ENCODE measurements around the gene RAB4A.
"Not testable (repeated sequence)": the region's sequence is repeated elsewhere in the genome, so short reads cannot be mapped to it uniquely, and the experiment has no call there.

Gene RAB4A

DNA sequence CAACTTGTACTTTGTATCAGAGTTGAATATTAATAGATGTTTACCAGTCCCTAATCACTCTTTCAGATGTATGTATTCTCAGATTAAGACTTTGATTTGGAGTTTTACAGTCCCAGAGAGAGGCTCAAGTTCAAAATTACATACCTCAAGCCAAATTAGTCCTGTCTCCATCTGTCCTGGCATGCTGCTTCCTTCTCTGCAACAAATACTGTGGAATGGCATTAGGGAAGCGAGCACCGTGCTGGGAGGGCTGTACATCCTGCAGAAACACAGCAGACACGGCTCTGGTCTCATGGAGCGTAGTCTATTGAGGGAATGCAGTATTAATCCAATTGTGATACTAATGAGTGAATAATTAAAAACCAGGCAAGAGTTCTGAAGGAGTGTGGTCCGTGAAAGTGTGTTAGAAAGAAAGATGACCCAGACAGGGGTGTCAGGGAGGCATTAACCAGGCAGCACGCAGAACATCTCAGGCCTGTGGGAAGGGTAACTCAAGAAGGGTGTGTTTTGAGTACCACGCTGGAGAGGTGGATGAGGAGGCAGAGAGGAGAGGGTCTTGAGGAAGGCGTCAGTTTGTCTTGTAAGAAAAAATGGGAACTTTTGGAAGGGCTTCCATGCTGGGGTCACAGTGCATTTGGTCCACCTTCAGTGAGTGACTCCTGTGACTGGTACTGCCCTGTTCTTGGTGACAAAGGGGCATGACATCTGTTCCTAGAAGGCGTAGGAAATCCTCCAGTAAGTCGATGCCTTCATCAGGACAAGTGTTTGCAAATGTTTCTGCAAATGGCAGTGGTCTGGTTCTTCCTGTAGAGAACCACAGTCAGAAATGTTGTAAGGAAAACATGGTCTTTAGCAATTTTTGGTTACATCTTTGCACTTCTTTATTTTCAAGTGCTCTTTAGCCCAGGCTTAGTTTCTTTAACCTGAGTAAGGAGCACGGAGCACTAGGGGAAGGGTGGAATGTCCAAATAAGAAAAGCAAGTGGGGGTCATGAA lies 1.6 kb downstream of the RAB4A start:
- DNase-seq (ENCODE audit: low read depth) = no peak

DNA sequence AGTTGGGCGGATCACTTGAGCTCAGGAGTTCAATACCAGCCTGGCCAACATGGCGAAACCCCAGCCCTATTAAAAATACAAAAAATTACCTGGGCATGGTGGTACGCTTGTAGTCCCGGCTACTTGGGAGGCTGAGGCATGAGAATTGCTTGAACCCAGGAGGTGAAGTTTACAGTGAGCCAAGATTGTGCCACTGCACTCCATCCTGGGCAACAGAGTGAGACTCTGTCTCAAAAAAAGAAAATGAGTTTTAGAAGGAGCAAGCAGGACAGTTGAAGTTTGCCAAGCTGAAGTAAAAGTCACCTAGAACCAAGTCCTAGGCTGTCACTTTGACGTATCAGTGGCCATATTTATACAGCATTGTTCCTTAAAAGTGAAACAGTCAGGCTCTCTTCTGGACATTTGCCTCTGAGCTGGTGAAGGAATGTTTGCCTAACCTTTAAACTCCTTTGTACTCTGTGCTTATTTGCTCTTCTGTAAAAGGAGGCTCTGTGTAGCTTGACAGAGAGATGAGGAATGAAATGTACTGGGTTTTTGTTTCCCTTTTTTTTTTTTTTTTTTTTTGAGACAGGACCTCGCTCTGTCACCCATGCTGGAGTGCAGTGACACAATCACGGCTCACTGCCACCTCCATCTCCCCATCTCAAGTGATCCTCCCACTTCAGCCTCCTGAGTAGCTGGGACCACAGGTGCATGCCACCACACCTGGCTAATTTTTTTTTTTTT lies 2.8 kb downstream of the RAB4A start:
- no peak for DNase-seq (ENCODE audit: low read depth)

DNA sequence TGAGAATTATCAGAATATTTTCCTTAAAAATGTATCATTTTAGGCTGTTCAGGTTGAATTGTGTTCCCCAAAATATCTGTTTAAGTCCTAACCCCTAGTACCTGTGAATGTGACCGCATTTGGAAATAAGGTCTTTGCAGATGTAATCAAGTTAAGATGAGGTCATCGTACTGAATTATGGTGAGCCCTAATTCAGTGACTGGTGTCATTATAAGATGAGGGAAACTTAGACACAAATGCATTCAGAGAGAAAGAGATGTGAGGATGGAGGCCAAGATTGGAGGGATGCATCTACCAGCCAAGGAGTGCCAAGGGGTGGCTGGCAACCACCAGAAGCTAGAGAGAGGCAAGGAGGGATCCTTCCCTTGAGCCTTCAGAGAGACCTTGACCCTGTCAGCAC lies 4.1 kb downstream of the RAB4A start:
- DNase-seq (ENCODE audit: low read depth) = no peak

DNA sequence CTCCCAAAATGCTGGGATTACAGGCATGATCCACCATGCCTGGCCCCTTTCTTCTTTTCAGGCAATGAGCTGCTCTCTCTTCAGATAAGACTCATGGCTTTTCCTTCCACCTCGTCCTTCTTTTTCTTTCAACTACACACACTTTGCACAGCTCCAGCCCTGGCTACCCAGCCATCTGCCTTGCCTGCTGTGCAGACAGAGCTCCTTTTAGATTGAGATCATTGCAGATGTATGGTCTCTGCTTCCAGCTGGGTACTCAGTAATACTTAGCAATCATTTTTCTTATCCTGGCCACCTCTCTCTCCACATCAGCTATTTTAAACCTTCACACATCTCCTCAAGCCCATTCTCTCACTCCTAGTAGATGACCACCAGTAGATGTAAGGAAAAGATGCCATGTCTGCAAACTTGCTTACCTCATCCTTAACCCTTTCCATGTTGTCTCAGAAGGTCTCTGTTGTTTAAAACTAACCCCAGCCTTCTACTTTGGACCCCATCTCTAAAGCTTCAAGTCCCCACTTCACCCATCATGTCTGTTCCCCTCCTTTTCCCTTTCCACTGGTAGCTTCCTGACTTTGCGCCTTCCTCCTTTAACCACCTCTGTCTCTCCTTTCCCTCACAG lies 7.3 kb downstream of the RAB4A start:
- no peak for DNase-seq (ENCODE audit: low read depth)

DNA sequence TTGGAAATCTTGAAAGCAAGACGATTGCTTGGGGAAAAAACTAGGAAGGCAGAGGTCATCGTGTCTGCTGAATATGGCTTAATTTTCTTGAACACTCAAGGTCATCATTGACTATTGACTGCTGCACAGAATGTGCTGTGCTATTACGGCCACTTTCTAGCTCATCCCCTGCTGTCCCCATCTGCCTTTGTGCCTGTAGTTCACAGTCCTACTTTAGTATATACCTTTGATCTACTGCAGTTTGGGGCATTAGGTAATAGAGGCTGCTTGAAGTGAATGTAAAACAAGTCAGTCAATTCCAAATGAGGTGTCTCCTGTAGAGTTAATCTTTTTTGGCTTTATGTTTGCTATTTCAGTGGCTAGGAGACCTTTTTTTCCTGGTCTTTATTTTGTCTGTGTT lies 8.3 kb downstream of the RAB4A start:
- DNase-seq (ENCODE audit: low read depth) = no peak

DNA sequence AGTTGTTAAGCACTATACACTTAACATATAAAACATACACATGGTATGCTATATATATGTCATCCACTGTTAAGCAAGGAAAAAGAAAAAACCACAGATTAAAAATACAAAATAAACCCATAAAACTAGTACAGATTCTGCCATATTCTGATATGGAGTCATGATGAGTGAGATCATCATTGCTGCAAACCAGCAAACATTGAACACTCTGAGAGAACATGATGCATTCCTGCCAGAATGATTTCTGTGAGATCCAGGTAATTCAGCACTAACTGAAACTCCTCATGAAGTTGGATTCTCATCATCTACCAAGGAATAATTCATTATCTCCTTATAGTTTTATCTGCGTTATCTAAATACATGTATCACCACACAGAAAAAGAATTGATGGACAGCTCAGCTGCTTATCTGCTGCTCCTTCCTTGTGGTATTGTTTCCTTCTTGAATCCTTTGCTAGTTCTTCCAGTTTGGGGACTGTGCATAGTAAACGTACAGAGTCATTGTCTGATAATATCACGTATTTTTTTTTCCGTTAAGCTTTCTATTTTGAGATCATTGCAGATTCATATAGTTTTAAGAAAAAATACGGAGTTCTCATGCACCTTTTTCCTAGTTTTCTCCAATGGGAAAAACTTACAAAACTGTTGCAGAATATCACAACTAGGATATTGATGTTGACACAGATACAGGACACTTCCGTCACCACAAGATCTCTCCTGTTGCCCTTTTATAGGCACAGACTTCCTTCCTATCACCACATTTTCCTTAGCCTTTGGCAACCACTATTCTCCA lies 9.3 kb downstream of the RAB4A start:
- no peak for DNase-seq (ENCODE audit: low read depth)

DNA sequence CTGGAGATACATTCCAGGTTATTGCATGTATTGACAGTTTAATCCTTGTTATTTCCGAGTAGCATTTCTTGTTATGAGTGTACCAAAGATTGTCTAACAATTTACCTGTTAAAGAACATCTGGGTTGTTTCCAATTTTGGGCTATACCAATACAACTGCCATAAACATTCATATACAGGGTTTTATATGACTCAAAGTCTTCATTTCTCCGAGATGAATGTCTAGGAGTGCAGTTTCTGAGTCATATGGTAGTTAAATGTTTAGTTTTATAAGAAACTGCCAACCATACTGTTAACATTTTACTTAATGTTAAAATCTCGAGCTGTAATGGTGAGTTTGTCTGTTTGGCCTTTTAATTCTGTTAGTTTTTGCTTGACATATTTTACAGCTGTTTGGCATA lies 10.0 kb downstream of the RAB4A start:
- no peak for DNase-seq (ENCODE audit: low read depth)

DNA sequence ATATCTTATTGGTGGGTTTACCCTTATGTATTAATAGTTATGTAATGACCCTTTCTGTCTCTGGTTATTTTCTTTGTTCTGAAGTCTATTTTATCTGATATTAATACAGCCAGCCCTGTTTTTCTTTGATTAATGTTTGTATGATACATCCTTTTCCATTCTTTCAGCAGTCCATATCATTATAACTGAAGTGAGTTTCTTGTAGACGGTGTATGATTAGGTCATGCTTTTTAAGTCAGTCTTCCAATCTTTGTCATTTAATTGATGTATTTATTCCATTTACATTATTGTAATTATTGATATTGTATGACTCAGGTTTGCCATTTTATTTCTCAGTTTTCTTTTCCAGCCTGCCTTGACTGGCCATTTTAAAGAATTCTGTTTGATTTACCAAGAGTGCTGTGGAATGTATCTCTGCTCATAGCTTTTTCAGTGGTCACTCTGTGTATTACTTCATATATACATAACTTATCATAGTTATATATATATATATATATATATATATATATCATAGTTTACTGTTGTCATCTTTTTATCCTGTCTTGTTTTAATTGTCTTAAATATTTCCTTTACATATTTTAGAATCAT lies 10.5 kb downstream of the RAB4A start:
- DNase-seq (ENCODE audit: low read depth) = no peak

DNA sequence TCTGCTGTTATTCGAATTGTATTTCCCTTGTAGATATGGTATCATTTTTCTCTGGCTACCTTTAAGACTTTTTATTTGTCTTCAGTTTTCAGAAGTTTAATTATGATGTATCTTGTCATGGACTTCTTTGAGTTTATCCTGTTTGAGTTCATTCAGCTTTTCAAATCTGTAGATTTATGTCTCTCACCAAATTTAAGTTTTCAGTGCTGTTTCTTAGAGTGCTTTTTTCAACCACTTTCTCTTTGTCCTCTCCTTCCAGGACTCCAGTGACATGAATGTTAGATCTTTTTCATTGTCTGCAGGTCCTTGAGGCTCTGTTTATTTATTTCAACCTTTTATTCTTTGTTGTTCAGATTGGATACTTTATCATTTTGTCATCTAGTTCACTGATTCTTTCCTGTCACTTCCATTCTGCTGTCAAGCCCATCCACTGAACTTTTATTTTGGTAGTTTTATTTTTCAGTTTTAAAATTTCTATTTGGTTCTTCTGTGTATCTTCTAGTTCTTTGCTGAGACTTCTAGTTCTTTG lies 11.4 kb downstream of the RAB4A start:
- DNase-seq (ENCODE audit: low read depth) = no peak

DNA sequence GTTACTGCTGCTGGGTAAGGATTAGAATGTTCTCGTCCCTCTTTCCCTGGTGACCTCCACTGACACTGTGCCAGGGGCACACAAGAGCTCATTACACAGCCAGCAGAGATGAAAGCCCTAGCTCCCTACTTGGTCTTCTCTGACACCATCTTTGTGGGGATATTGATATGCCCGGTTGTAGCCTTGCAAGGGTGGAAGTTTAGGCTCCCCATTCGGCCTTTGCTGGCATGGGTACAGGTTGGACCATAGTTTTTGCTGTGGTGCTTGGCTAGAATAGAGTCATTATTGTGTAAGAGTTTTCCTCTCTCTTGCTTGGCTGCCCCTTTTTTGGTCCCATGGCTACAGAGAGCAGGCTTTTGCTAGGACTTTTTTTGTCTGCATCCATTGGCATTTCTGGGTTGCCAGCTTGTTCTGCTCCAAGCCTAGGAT lies 12.3 kb downstream of the RAB4A start:
- no peak for DNase-seq (ENCODE audit: low read depth)

DNA sequence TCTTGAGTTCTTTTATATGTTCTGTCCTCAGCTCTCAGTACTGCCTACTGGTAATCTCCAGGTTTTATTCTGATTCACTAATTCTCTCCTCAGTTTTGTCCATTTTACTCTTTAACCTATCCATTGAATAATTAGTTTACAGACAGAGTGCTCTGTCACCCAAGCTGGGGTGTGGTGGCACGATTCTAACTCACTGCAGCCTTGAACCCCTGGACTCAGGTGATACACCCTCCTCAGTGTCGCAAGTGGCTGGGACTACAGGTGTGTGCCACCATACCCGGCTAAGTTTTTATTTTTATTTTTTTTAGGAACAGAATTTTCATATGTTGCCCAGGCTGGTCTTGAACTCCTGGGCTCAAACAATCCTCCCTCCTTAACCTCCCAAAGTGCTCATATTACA lies 14.0 kb downstream of the RAB4A start:
- no peak for DNase-seq (ENCODE audit: low read depth)

DNA sequence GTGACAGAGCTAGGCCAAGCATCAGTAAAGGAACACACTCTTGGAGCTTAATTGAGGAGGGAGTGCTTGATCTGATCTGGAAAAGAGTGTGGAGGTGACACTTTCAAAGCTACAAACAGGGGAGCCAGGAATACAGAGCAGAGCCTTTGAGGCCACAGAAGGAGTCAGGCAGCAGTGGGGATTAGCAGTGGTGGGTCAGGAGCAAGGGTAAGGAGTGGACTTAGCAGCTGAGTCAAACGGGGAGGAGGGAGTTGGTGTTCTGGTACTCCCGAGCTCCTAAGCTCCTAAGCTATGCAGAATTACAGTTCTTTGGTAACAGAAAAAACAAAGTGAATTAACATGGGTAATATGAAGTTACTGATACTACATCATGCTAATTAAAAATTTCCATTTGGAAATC lies 14.5 kb downstream of the RAB4A start:
- no peak for DNase-seq (ENCODE audit: low read depth)

DNA sequence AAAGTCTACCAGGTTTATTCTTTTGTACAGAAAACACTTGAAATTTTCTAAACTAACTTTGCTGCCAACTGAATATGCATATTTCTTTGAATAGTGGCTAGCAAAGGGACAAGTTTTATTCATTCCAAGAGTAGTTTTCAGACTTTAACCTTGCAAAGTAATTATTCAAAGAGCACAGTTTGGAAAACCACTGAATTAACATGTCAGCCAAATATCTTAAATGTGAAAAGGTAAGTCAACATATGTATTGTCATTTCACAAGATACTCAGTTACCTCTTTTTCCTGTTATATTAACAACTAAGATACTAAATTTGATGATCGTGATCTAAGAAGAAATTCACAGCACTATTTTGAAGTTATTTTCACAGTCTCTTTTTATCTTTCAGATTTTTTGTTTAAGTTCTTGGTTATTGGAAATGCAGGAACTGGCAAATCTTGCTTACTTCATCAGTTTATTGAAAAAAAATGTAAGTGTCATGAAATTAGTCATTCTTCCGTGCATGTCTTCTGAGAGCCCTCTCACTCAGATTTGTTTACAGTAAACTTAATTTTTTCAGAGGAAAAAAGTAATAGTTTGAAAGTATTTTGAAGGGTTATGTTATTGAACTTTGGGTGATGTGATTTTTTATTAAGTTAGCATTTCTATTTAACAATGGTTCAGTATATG lies 15.3 kb downstream of the RAB4A start:
- no peak for DNase-seq (ENCODE audit: low read depth)

DNA sequence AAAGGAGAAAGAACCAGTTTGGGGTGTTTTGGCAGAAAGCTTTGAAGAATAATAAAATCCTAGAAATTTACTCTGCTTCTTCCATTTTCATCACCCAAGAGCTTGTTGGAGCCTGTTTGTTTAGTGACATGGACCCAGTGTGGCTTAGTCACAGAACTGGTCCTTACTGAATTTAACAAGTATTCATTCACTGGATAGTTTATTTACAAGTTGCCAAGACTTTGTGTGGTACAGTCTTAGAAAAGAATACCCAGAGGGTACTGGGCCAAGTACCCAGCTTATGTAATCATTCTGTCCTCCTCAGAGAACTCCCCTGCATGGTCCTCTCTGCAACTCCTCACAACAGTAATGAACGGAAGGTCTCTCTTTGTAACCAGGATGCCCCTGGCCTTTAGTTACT lies 16.4 kb downstream of the RAB4A start:
- DNase-seq (ENCODE audit: low read depth) = no peak

DNA sequence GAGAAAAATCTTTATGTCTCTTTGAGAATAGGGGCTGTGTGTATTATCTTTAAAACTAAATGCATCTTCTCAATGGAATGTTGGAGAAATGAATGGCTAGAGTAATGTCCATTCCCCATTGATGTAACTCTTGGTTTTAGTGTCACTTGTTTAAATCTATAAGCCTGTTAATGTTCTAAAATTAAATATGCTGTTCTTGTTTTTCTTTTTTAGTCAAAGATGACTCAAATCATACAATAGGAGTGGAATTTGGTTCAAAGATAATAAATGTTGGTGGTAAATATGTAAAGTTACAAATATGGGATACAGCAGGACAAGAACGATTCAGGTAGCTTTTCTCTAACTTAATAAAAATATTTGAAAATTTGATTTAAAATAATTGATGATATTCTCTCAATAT lies 17.6 kb downstream of the RAB4A start:
- DNase-seq (ENCODE audit: low read depth) = no peak

DNA sequence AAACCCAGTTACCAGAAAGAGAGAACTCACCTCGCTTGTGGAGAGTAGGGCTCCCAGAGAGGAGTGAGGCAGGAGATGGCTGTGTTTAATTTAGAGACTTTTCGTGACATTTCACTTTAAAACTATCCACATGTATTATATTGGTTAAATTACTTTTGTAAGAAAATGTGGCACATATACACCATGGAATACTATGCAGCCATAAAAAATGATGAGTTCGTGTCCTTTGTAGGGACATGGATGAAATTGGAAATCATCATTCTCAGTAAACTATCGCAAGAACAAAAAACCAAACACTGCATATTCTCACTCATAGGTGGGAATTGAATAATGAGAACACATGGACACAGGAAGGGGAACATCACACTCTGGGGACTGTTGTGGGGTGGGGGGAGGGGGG lies 20.8 kb downstream of the RAB4A start:
- DNase-seq (ENCODE audit: low read depth) = not testable (repeated sequence)

DNA sequence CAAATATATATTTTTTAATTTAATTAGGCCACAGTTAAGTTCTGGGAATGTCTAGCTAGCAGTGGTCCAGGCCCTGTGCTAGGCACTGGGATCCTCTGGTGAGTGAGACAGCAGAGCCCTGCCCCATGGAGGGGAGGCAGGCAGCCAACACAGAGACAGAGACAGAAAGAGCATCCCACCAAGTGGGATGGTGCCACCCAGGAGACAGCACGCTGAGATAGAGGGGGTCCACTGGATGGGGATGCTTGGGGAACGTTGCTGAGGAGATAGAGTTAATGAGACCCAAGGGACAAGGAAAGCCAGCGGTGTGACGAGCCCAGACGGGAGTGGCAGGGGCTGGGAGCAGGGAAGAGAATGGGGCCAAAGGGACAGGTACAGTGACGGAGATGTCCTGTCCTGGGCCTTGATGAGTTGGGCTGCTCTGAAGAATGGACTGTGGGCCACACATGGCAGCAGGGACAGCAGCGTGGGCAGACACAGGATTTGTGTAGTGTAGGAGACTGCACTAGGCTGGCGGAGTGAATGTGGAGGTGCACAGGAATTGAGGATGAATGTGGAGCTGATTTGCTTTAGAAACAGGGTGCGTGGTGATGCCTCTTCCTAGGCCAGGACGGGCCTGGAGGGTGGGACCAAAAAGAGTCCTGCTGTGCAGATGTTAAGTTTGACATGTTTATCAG lies 22.8 kb downstream of the RAB4A start:
- DNase-seq (ENCODE audit: low read depth) = no peak

DNA sequence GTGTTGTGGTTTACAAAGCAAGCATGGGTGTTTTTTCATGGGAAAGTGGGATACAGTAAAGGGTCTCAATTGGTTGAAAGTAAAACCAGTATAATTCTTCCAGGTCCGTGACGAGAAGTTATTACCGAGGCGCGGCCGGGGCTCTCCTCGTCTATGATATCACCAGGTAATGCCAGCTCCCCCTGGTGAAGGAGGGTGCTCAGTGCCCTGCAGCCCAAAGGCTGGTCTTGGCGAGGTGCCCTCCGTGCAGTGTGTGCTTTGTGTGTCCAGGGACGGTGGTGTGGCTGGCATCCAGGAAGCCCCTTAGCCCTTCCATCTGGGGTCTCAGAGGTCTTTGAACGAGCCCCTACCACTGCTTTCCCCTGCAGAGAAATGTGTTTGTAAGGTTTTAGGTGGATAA lies 24.8 kb downstream of the RAB4A start:
- no peak for DNase-seq (ENCODE audit: low read depth)

DNA sequence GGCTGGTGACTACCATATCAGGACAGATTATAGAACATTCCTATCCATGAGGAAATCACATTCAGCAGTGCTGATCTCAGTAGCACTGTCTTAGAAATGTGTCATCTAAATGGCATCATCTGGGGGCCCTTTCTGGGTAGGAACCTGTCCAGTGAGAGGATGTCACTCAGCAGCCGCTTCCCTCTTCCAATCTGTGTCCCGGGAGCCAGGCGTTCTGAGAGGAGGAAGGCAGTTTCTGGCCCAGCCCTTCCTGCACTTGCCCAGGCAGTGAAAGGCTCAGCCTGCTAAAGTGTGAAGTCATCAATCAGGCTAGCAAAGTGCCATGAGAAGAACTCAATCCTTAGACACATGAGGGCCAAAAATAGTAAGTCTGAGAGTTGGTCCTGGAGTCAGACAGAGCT lies 25.6 kb downstream of the RAB4A start:
- DNase-seq (ENCODE audit: low read depth) = no peak

DNA sequence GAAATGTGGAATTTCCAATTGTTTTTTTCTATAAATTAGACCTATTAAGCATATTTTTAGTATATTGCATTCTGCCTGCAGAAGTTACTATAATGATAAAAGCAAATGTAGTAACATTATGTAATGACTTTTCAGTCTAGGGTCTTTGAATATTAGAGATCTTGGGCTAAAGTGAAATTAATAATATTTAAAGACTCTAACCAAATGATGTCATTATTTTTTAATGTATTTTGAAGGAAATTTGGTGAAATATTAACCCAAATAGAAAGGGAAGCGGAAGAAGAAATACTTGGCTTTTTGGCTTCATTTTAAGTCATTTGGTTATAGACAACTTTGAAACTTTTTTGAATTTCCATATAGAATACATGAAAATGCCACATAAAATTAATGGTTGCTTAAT lies 26.8 kb downstream of the RAB4A start:
- DNase-seq (ENCODE audit: low read depth) = no peak
